Smooth muscle cell (in vitro differentiated cells): ENCODE results near the gene ADAMTS13. TPM values are rescaled to one million over a fixed set of nuclear protein-coding genes. Genes with fewer than 3 reads are reported as not detected.

Experiments
- DNase-seq: peaks from one replicate; lab custom pipeline; 2025; ENCODE audit not compliant: unreplicated experiment; lab: John Stamatoyannopoulos, UW
- H2AFZ ChIP-seq: fragments of 200-600 bp; sonication (generic); 2 replicates; pipeline ENCODE4 v1.6.0; 2016; ENCODE audit warnings: antibody characterized with exemption, low read depth, mild to moderate bottlenecking
- H3F3A ChIP-seq: fragments of 200-600 bp; sonication (generic); 2 replicates; pipeline ENCODE4 v1.6.0; 2017; ENCODE audit warnings: antibody characterized with exemption, low read depth
- H3K27ac ChIP-seq: fragments of 200-600 bp; sonication (generic); 2 replicates; pipeline ENCODE4 v1.5.1; 2016; ENCODE audit warnings: low read depth, mild to moderate bottlenecking
- H3K27me3 ChIP-seq: fragments of 200-600 bp; sonication (generic); 2 replicates; pipeline ENCODE4 v1.6.1; 2016; ENCODE audit warnings: low read depth, mild to moderate bottlenecking
- H3K36me3 ChIP-seq: fragments of 200-600 bp; sonication (generic); 2 replicates; pipeline ENCODE4 v1.5.1; 2016; ENCODE audit warnings: low read depth
- H3K4me1 ChIP-seq: fragments of 200-600 bp; sonication (generic); 2 replicates; pipeline ENCODE4 v1.5.1; 2016; ENCODE audit warnings: low read depth
- H3K4me2 ChIP-seq: fragments of 200-600 bp; sonication (generic); 2 replicates; pipeline ENCODE4 v1.6.0; 2016; ENCODE audit warnings: mild to moderate bottlenecking
- H3K4me3 ChIP-seq: fragments of 200-600 bp; sonication (generic); 2 replicates; pipeline ENCODE4 v1.5.1; 2016; ENCODE audit warnings: mild to moderate bottlenecking
- H3K79me2 ChIP-seq: fragments of 200-600 bp; sonication (generic); 2 replicates; pipeline ENCODE4 v1.6.0; 2016; ENCODE audit warnings: low read depth, mild to moderate bottlenecking
- H3K9ac ChIP-seq: fragments of 200-600 bp; sonication (generic); 2 replicates; pipeline ENCODE4 v1.6.0; 2016; ENCODE audit warnings: low read depth
- H3K9me3 ChIP-seq: fragments of 200-600 bp; sonication (generic); replicated peaks from 2 replicates; pipeline ENCODE4 v1.5.1; 2016; ENCODE audit warnings: low read depth
- H4K20me1 ChIP-seq: fragments of 200-600 bp; sonication (generic); 2 replicates; pipeline ENCODE4 v1.6.0; 2016; ENCODE audit warnings: low read depth
- CTCF ChIP-seq: fragments of 200-600 bp; sonication (generic); IDR thresholded peaks from 2 replicates; pipeline ENCODE4 v1.5.1; 2017; ENCODE audit warnings: borderline replicate concordance, mild to moderate bottlenecking, antibody characterized with exemption; ENCODE audit not compliant: insufficient read depth, poor library complexity, severe bottlenecking
- WGBS: methylation state at CpG from one replicate; pipeline ENCODE4 v1.1.7; 2016; ENCODE audit warnings: low lambda C conversion rate; 5-methylcytosine and 5-hydroxymethylcytosine counted together
- polyA plus RNA-seq: library from polyadenylated mRNA; unstranded; fragments of >200 nt; fragmentation: Nextera tagmentation; extraction: Ambion mirVana; gene quantifications from 2 replicates; pipeline ENCODE4 v1.2.1, GENCODE V29; 2016
- total RNA-seq: library from RNA; depleted of rRNA; stranded (reverse); fragments of >200 nt; gene quantifications from 2 replicates; pipeline ENCODE4 v1.2.3, GENCODE V29; 2014

ADAMTS13 gene
- total and polyA plus RNA-seq, 2 experiments from 2014 or later = 3.1 to 3.7 TPM

GRCh38 chr9:133396952-133397351 is 25.2 kb upstream of the ADAMTS13 start:
- TF ChIP-seq CTCF = peak; percentile 27
- Histone ChIP-seq H3K4me2 (no peak overlapping the region), H2AFZ (no peak overlapping the region), H3F3A (no peaks in the 10 kb centered on the region), H3K27ac (no peak overlapping the region), H3K4me3 (no peak overlapping the region), H3K36me3 (no peaks in the 10 kb centered on the region), H3K4me1 (no peaks in the 10 kb centered on the region), H4K20me1 (no peaks in the 10 kb centered on the region), H3K9me3 (no peaks in the 10 kb centered on the region), H3K27me3 (no peaks in the 10 kb centered on the region), H3K9ac (no peak overlapping the region), H3K79me2 (no peaks in the 10 kb centered on the region)
- DNase-seq = no peak
- 52% methylated on average over 14 of the region's 14 CpGs for WGBS

GRCh38 chr9:133397370-133397769 is 24.8 kb upstream of the ADAMTS13 start:
- no peak for DNase-seq
- Histone ChIP-seq H3K9ac (no peak overlapping the region), H3K4me3 (no peak overlapping the region), H3K9me3 (no peaks in the 10 kb centered on the region), H3K79me2 (no peaks in the 10 kb centered on the region), H3K27ac (no peak overlapping the region), H3K4me1 (no peaks in the 10 kb centered on the region), H3K36me3 (no peaks in the 10 kb centered on the region), H2AFZ (no peak overlapping the region), H4K20me1 (no peaks in the 10 kb centered on the region), H3K4me2 (no peak overlapping the region), H3K27me3 (no peaks in the 10 kb centered on the region), H3F3A (no peaks in the 10 kb centered on the region)
- 92% methylated on average over 6 of the region's 6 CpGs for WGBS
- no peak for TF ChIP-seq CTCF

DNA sequence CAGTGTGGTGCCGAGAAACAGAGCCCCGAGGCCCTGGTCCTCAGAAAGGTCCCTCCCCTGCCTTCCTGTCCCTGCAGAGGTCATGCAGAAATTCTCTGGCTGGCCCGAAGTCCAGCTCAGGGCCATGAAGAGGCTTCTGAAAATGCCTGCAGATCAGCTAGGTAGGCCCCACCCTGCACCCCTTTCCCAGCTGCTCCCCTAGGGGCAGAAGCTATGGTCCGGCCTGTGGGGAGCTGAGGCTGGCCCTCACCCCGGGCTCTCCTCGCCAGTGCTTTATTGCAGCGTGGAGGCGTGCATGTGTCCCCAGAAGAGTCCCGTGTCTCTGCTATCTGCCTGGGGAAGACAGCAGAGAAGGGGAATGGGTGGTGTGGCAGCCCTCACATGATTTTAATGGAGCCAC is 24.3 kb upstream of the ADAMTS13 start:
- H3K4me3 ChIP-seq = no peak overlapping the region
- H4K20me1 ChIP-seq = no peaks in the 10 kb centered on the region

More for the DNA sequence above, 24.3 kb upstream of the ADAMTS13 start:
- no peak overlapping the region for H2AFZ ChIP-seq
- no peak overlapping the region for H3K9ac ChIP-seq
- no peaks in the 10 kb centered on the region for H3K27me3 ChIP-seq
- H3K27ac ChIP-seq = no peak overlapping the region
- no peak for TF ChIP-seq CTCF
- no peak for DNase-seq
- H3K36me3 ChIP-seq = no peaks in the 10 kb centered on the region
- H3K79me2 ChIP-seq = no peaks in the 10 kb centered on the region
- no peaks in the 10 kb centered on the region for H3K4me1 ChIP-seq
- no peaks in the 10 kb centered on the region for H3K9me3 ChIP-seq
- no peaks in the 10 kb centered on the region for H3F3A ChIP-seq
- WGBS = 92% methylated on average over 9 of the region's 9 CpGs
- no peak overlapping the region for H3K4me2 ChIP-seq
